Activated CD8-positive, alpha-beta memory T cell treated with anti-CD3 and anti-CD28 coated beads, Interleukin-2, amount 10 ng/mL, durations not matched to agents 7 days and 5 days (primary cell): ENCODE data around the gene SAT2. TPM values are rescaled to one million over a fixed set of nuclear protein-coding genes. Genes with fewer than 3 reads are reported as not detected.
"Not testable (repeated sequence)": the region's sequence is repeated elsewhere in the genome, so short reads cannot be mapped to it uniquely, and the experiment has no call there.

Experiments used
- ATAC-seq: fragments of 150-1000 bp; cut with Tn5 transposase; one replicate; pipeline ENCODE4 v1.10.0; 2021; ENCODE audit warnings: moderate library complexity
- CTCF ChIA-PET: fragments of 350-600 bp; sonication (Branson Sonifier 250); formaldehyde crosslinking; loops from one replicate; lab custom pipeline; 2021; ENCODE audit warnings: antibody characterized with exemption; lab: Charles Lee
- DNase-seq: peaks from one replicate; pipeline ENCODE4 v3.0.0-alpha.2; 2020
- H3K27ac Mint-ChIP-seq: one replicate; pipeline ENCODE4 v1.8.0; 2021; ENCODE audit warnings: mild to moderate bottlenecking, mixed read lengths
- H3K27me3 Mint-ChIP-seq: one replicate; pipeline ENCODE4 v1.8.0; 2021; ENCODE audit warnings: mixed read lengths
- H3K36me3 Mint-ChIP-seq: one replicate; pipeline ENCODE4 v1.8.0; 2021; ENCODE audit warnings: mild to moderate bottlenecking, mixed read lengths
- H3K4me1 Mint-ChIP-seq: one replicate; pipeline ENCODE4 v1.8.0; 2021; ENCODE audit warnings: mixed read lengths
- H3K4me3 Mint-ChIP-seq: one replicate; pipeline ENCODE4 v1.8.0; 2021; ENCODE audit warnings: mild to moderate bottlenecking, moderate library complexity, mixed read lengths
- H3K9me3 Mint-ChIP-seq: one replicate; pipeline ENCODE4 v1.8.0; 2022; ENCODE audit warnings: low read depth, mixed read lengths
- total RNA-seq, 2 experiments: library from RNA; stranded (reverse); gene quantifications; one replicate each; pipeline ENCODE4 v1.2.3, GENCODE V29; 2021

Gene SAT2
- total RNA-seq, 2 experiments from 2014 or later: 21.5 to 28.0 TPM

DNA sequence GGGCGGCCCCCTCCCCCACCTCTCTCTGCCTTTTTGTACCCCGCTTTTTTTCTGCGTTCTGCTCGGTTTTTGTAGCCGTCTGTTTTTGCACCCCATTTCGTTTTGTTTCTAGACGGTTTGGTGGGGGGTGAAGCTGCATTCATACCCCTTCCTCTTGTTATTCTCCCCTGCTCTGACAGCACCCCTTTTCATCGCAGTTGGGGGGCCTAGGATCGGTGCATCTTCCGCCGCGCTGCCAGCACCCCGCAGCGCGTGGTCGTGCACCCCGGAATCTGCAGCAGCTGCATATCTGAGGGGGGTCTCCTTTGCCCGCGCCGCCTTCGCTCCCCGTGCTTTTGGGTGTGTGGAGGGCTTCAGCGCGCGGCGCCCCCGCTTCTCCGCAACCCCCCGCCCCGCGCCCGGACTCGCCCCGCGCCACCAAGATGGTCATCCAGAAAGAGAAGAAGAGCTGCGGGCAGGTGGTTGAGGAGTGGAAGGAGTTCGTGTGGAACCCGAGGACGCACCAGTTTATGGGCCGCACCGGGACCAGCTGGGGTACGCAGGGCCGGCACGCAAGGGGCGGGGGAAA, 23.6 kb upstream of the SAT2 start:
- Mint-ChIP-seq H3K36me3 (no peaks in the 10 kb centered on the region), H3K4me3 (peak overlapping the region; percentile 54), H3K27ac (no peak overlapping the region), H3K4me1 (peaks cover 17% of the 10 kb centered on the region), H3K9me3 (no peaks in the 10 kb centered on the region), H3K27me3 (peaks cover 62% of the 10 kb centered on the region)
- CTCF ChIA-PET: interaction anchor here (0.6 to 1.6 kb wide), 8 partner anchors 19 to 166 kb away, joined by 3 to 8 read pairs (median 3); partner anchors contain the start of genes MPDU1, SAT2 and TP53
- no peak for DNase-seq
- ATAC-seq: no peak

DNA sequence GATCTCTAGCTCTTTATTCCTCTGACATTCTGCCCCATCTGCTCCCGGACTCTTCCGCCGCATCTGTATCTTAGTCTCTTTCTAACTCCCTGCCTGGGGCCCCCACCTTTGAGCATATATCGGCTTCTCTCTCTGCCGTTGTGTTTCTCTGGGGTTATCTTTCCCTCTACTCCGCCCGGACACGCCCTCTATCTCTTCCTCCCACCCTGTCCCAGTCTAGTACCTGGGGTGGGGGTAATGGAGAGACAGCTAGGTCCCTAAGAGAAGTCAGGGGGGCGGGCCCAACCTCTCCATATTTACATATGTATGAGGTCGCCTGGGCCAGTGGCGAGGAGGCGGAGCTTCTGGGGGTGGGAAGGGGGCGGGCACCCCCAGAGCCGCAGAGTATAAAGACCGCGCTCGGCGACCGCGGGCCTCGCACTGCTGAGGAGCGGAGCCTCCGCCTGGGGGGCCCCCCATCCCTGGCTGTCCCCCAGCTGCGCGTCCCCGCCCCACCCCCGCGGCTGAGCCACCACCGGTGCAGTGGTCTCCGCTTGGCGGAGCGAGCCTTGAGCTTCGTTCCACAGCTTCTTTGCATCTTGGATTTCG, 23.0 kb upstream of the SAT2 start, which contains the start of gene ATP1B2:
Gene ATP1B2, plus strand, starts transcription at position 418 of the 588 bp plus-strand sequence. CDS start 593 bp downstream, outside the sequence.
- Mint-ChIP-seq H3K27me3 (peaks cover 63% of the 10 kb centered on the region), H3K4me3 (peak within 1 kb of the TSS; percentile 74), H3K4me1 (peaks cover 17% of the 10 kb centered on the region), H3K27ac (no peak within 1 kb of the TSS), H3K36me3 (no peaks in the 10 kb centered on the region), H3K9me3 (no peaks in the 10 kb centered on the region)
- DNase-seq: peak; percentile 78
- ATAC-seq: peak; percentile 89
- CTCF ChIA-PET: interaction anchor here (0.6 to 1.6 kb wide), 8 partner anchors 18 to 167 kb away, joined by 3 to 8 read pairs (median 3); partner anchors contain the start of genes MPDU1, SAT2 and TP53

DNA sequence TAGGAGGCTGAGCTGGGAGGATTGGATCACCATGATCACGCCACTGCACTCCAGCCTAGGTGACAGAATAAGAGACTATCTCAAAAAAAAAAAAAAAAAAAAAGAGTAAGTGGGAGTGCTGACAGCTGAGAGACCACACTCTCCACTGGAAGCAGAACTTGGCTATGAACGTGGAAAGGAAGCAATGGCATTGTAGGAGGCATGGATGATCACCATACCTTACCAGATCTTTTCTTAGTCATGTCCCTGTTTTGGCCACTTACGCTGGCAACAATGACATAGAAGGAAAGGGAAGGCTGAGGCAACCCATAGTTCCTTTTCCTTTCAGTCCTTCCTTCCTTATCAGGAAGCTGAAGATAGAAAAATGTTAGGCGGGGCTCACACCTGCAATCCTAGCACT, 19.4 kb upstream of the SAT2 start:
- DNase-seq: no peak
- H3K4me1 Mint-ChIP-seq: peaks cover 25% of the 10 kb centered on the region
- H3K27me3 Mint-ChIP-seq: peaks cover 39% of the 10 kb centered on the region
- no peaks in the 10 kb centered on the region for H3K36me3 Mint-ChIP-seq
- CTCF ChIA-PET: interaction anchor here (1.1 to 1.5 kb wide), 3 partner anchors 9 to 58 kb away, joined by 3 to 4 read pairs (median 3); partner anchors contain the start of gene WRAP53
- ATAC-seq: no peak
- no peak overlapping the region for H3K27ac Mint-ChIP-seq
- H3K4me3 Mint-ChIP-seq: no peak overlapping the region
- H3K9me3 Mint-ChIP-seq: no peaks in the 10 kb centered on the region

DNA sequence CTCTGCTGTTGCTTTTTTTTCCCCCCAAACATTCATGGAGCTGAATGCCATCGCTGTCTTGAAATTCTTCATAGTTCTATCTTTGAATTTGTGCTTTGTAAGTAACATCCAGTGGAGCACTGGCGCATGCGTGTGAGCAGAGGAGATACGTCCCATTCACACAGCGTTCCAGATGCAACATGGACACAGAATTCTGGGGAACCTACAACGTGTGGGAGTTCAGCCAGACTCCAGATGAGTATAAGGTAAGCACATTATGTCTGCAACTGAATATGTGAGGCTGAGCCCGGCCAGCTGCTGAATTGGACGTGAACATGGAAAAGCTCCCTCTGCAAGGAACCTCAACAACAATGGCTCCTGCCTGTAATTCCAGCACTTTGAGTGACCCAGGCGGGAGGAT, 18.8 kb upstream of the SAT2 start:
- Mint-ChIP-seq H3K9me3 (no peaks in the 10 kb centered on the region), H3K4me3 (no peak overlapping the region), H3K27ac (no peak overlapping the region), H3K27me3 (peaks cover 36% of the 10 kb centered on the region), H3K36me3 (no peaks in the 10 kb centered on the region), H3K4me1 (peaks cover 24% of the 10 kb centered on the region)
- CTCF ChIA-PET: interaction anchor here (1.1 to 1.5 kb wide), 3 partner anchors 10 to 57 kb away, joined by 3 to 4 read pairs (median 3); partner anchors contain the start of gene WRAP53
- DNase-seq (no peak), ATAC-seq (no peak)

DNA sequence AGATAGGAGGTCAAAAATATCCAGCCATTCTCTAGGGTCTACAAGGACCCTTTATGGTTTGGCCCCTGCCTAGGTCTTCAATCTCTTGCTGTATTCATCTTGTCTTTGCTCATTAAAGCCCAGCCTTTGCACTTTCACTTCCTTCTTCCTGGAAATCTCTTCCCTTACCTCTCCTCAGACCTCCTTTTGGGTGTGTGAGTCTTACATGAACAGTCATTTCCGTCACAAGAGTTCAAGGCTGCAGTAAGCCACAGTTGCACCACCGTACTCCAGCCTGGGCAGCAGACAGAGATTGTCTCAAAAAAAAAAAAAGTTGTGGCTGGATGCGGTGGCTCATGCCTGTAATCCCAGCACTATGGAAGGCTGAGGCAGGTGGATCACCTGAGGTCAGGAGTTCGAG, 17.2 kb upstream of the SAT2 start:
- Mint-ChIP-seq H3K36me3 (no peaks in the 10 kb centered on the region), H3K9me3 (no peaks in the 10 kb centered on the region), H3K27me3 (peaks cover 21% of the 10 kb centered on the region), H3K4me1 (peaks cover 10% of the 10 kb centered on the region), H3K27ac (no peak overlapping the region), H3K4me3 (no peak overlapping the region)
- no peak for DNase-seq
- CTCF ChIA-PET: no interaction called here
- ATAC-seq: peak; percentile 30

DNA sequence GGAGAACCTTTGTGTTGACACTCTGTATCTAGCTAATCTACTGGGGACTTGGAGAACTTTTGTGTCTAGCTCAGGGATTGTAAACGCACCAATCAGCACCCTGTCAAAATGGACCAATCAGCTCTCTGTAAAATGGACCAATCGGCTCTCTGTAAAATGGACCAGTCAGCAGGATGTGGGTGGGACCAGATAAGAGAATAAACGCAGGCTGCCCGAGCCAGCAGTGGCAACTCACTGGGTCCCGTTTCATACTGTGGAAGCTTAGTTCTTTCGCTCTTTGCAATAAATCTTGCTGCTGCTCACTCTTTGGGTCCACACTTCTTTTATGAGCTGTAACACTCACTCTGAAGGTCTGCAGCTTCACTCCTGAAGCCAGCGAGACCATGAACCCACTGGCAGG, 14.0 kb upstream of the SAT2 start:
- H3K36me3 Mint-ChIP-seq, DNase-seq, H3K4me3 Mint-ChIP-seq, H3K9me3 Mint-ChIP-seq, ATAC-seq, H3K4me1 Mint-ChIP-seq, H3K27ac Mint-ChIP-seq: not testable (repeated sequence)
- CTCF ChIA-PET: interaction anchor here (1.1 to 2.2 kb wide), 3 partner anchors 10 to 46 kb away, joined by 3 to 10 read pairs (median 4); partner anchors contain the start of gene WRAP53
- H3K27me3 Mint-ChIP-seq: peaks cover 10% of the 10 kb centered on the region

DNA sequence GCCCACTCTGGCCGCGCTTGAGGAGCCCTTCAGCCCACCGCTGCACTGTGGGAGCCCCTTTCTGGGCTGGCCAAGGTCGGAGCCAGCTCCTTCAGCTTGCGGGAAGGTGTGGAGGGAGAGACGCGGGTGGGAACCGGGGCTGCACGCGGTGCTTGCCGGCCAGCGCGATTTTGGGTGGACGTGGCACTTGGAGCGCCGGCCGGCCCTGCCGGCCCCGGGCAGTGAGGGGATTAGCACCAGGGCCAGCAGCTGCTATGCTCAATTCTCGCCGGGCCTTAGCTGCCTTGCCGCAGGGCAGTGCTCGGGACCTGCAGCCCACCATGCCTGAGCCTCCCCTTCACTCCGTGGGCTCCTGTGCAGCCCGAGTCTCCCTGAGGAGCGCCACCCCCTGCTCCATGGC, 13.2 kb upstream of the SAT2 start:
- Mint-ChIP-seq H3K36me3 (no peaks in the 10 kb centered on the region), H3K9me3 (no peaks in the 10 kb centered on the region), H3K27me3 (peaks cover 5% of the 10 kb centered on the region), H3K4me3 (no peak overlapping the region), H3K4me1 (peaks cover 8% of the 10 kb centered on the region), H3K27ac (no peak overlapping the region)
- CTCF ChIA-PET: interaction anchor here (1.1 to 2.2 kb wide), 3 partner anchors 9 to 47 kb away, joined by 3 to 10 read pairs (median 4); partner anchors contain the start of gene WRAP53
- DNase-seq: no peak
- ATAC-seq: no peak

DNA sequence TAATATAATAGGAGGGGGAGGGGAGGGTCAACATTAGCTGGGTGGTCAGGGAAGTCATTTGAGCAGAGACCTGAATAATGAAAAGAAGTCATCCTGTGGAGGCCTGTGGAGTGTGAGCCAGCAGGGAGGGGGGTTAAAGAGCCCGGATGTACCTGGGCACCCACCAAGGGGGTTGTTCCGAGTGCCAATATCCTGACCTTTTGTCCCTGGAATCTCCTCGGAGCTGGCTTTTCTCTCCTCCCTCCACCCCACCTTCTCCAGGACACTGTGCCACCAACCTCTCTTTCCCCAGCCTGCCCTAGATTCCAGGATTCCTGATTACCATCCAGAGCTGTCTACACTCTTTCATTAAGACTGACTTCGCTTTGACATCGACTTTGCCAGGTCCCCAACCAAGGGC, 8.5 kb upstream of the SAT2 start:
- peaks cover 5% of the 10 kb centered on the region for H3K27me3 Mint-ChIP-seq
- CTCF ChIA-PET: interaction anchor here (1.6 kb wide), 1 partner anchor 51 kb away, joined by 5 read pairs; the partner anchor contains the start of gene TP53
- no peak for ATAC-seq
- H3K4me3 Mint-ChIP-seq: no peak overlapping the region
- no peak overlapping the region for H3K27ac Mint-ChIP-seq
- no peaks in the 10 kb centered on the region for H3K36me3 Mint-ChIP-seq
- DNase-seq: no peak
- no peaks in the 10 kb centered on the region for H3K4me1 Mint-ChIP-seq
- no peaks in the 10 kb centered on the region for H3K9me3 Mint-ChIP-seq

DNA sequence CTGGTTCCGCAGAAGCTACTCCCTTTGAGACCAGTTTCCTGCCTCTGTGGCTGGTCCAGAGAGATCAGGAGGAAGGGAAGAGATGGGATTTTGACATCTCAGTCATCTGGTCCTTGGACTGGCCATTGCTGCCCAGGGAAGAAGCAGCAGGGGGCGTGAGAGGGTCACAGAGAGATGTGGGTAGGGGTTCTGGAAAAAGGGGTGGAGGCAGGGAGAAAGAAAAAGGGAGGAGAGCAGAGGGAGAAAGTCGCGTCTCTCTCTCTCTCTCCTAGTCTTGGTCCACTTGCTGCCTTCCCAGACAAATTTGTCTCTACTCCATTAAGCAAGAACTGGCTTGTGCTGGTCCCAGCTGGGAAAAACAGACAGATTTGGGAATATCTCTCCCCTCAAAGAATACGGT, 6.8 kb upstream of the SAT2 start:
- ATAC-seq: no peak
- Mint-ChIP-seq H3K9me3 (no peaks in the 10 kb centered on the region), H3K4me1 (no peaks in the 10 kb centered on the region), H3K27ac (no peak overlapping the region), H3K4me3 (no peak overlapping the region), H3K27me3 (peaks cover 3% of the 10 kb centered on the region), H3K36me3 (no peaks in the 10 kb centered on the region)
- DNase-seq: no peak
- CTCF ChIA-PET: interaction anchor here (0.9 to 5.8 kb wide), 9 partner anchors 19 to 109 kb away, joined by 3 to 77 read pairs (median 4); partner anchors contain the start of genes DNAH2, FXR2, TP53 and WRAP53

DNA sequence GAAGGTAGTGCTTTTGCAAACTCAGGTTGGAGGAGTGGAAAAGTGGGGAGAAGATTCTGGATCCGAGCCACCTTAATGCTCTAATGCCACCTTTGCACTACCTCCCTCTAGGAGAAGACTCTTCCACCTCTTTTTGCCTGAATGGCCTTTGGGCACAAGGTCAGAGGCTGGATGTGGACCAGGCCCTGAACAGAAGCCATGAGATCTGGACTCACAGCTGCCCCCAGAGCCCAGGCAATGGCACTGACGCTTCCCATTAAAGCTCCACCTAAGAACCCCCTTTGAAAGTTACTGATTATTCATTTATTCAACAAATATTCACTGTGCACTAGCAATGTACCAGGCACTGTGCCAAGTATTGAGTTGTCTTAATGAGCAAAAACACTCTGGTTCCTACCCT, 5.5 kb upstream of the SAT2 start:
- CTCF ChIA-PET: interaction anchor here (0.8 to 5.8 kb wide), 16 partner anchors 9 to 409 kb away, joined by 3 to 77 read pairs (median 5); partner anchors contain the start of genes CD68, FXR2, SOX15 and TP53
- no peaks in the 10 kb centered on the region for H3K27me3 Mint-ChIP-seq

DNA sequence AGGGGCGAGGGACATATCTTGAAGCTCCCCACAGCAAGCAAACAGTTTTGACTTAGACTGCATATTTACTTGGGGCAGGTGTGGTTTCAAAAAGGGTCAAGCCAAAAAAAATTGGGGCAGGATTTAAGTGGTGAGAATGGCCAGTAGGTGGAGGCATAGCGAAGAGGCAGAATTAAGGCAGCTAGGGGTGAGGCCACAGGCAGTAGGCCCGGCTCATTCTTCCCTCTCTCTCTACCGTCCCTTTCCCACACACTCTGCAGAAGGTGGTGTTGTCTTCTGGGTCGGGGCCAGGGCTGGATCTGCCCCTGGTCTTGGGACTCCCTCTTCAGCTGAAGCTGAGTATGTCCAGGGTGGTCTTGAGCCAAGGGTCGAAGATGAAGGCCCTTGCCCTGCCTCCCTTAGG, 4.9 kb upstream of the SAT2 start:
- H3K9me3 Mint-ChIP-seq: no peaks in the 10 kb centered on the region
- H3K27me3 Mint-ChIP-seq: no peaks in the 10 kb centered on the region
- CTCF ChIA-PET: interaction anchor here (0.8 to 5.8 kb wide), 17 partner anchors 10 to 409 kb away, joined by 3 to 77 read pairs (median 5); partner anchors contain the start of genes ATP1B2, CD68, FXR2 and SOX15
- no peak overlapping the region for H3K27ac Mint-ChIP-seq
- peaks cover 3% of the 10 kb centered on the region for H3K4me1 Mint-ChIP-seq
- ATAC-seq (peak; percentile 28), DNase-seq (peak; percentile 59)
- no peak overlapping the region for H3K4me3 Mint-ChIP-seq
- no peaks in the 10 kb centered on the region for H3K36me3 Mint-ChIP-seq

More for the DNA sequence above, 5.5 kb upstream of the SAT2 start:
- H3K36me3 Mint-ChIP-seq: no peaks in the 10 kb centered on the region
- H3K4me1 Mint-ChIP-seq: no peaks in the 10 kb centered on the region
- H3K4me3 Mint-ChIP-seq: no peak overlapping the region
- DNase-seq: no peak
- H3K27ac Mint-ChIP-seq: no peak overlapping the region
- no peak for ATAC-seq
- no peaks in the 10 kb centered on the region for H3K9me3 Mint-ChIP-seq

DNA sequence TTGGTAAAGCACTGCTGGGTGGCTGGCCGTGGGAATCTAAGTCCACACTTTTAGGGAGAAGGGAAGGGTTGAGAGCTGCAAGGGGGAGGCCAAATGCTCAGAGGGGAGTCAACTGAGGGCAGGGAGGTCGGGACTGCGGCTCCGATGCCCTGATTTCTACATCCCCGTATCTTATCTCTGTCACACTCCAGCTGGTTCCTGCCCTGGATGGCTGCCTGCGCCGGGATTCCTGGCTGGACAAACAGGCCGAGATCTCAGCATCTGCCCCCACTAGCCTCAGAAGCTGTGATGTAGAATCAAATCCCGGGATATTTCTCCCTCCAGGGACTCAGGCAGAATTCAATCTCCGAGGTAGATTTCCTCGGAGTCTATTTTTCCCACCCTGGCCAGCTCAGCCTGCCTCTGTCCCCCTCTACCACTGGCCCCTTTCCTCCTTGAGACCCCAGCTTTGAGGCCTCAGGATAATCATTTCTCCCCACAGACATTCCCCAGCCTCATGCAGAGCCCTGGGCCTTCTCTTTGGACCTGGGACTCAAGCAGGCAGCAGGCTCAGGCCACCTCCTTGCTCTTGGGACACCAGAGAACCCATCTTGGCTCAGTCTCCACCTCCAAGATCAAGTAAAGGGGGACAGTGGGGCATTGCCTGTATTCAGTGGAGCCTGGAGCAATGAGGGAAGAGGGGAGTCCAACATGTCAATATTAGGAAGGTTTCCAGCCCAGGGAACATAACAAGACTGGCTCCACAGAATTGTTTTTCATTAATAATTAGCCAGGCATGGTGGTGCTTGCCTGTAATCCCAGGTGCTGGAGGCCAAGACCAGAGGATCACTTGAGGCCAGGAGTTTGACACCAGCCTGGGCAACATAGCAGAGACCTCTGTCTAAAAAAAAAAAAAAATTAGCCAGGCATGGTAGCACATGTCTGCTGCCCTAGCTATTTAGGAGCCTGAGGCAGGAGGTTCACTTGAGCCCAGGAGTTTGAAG, 4.1 kb upstream of the SAT2 start:
- CTCF ChIA-PET: interaction anchor here (0.8 to 5.8 kb wide), 15 partner anchors 10 to 276 kb away, joined by 3 to 77 read pairs (median 5); partner anchors contain the start of genes ATP1B2, CD68, FXR2 and SOX15
- peaks cover 7% of the 10 kb centered on the region for H3K4me1 Mint-ChIP-seq
- no peak overlapping the region for H3K4me3 Mint-ChIP-seq
- H3K27me3 Mint-ChIP-seq: no peaks in the 10 kb centered on the region
- DNase-seq: no peak
- H3K36me3 Mint-ChIP-seq: no peaks in the 10 kb centered on the region
- no peak overlapping the region for H3K27ac Mint-ChIP-seq
- no peak for ATAC-seq
- H3K9me3 Mint-ChIP-seq: no peaks in the 10 kb centered on the region
